ENCODE measurements around the gene MOBP. TPM values are rescaled to one million over a fixed set of nuclear protein-coding genes. Genes with fewer than 3 reads are reported as not detected.

Gene MOBP
- total and polyA plus RNA-seq, 2 of the 8 experiments (the other 6 are each of a cell fraction or from before 2014, with no cell fraction given), result 0.06 to 0.50 TPM

GRCh38 chr3:39533226-39533625 lies 65.7 kb downstream of the MOBP start:
- Histone ChIP-seq H3K9ac (replicated peaks in 1 of 4; ENCODE audit: extremely low read depth in 1 of 4, low read depth in 3 of 4, low read length in 3 of 4) (no peak overlapping the region), H2AK5ac (ENCODE audit: low read depth, low read length) (no peak overlapping the region), H3K18ac (ENCODE audit: extremely low read depth, low read length) (no peak overlapping the region), H3K27ac (ENCODE audit: low read depth, low read length) (no peak overlapping the region), H2BK20ac (ENCODE audit: low read length) (no peak overlapping the region), H2BK12ac (ENCODE audit: low read depth, low read length) (no peak overlapping the region), H2BK120ac (replicated peaks; ENCODE audit: low read depth, low read length) (no peak overlapping the region), H3K14ac (ENCODE audit: insufficient read length) (no peak overlapping the region), H3K56ac (replicated peaks; ENCODE audit: insufficient read length, low read depth, low read length) (no peak overlapping the region), H3K79me1 (ENCODE audit: low read depth, low read length) (no peaks in the 10 kb centered on the region), H3K4me1 (replicated peaks in 1 of 4; ENCODE audit: control insufficient read depth in 3 of 4, insufficient read depth in 4 of 4, low read length in 3 of 4) (peaks cover 0 to 4% (median 2%) of the 10 kb centered on the region in 4 experiments; a peak in 2 of 7 replicates), H3K4ac (replicated peaks; ENCODE audit: insufficient read length, low read depth, low read length) (no peak overlapping the region), H3K9me3 (ENCODE audit: insufficient read depth in 2 of 2, low read depth in 1 of 2, low read length in 1 of 2) (no peaks in the 10 kb centered on the region), H4K5ac (ENCODE audit: insufficient read length, low read depth, low read length) (no peak overlapping the region), H3K23me2 (ENCODE audit: low read depth, low read length) (no peaks in the 10 kb centered on the region), H2BK15ac (ENCODE audit: low read length) (no peak overlapping the region), H3K4me3 (ENCODE audit: extremely low read depth in 1 of 4, insufficient read depth in 2 of 4, low read depth in 3 of 4, low read length in 4 of 4) (no peak overlapping the region), H3K36me3 (ENCODE audit: control insufficient read depth in 2 of 4, insufficient read depth in 4 of 4, low read length in 3 of 4) (no peaks in the 10 kb centered on the region), H4K20me1 (replicated peaks in 1 of 2; ENCODE audit: control insufficient read depth in 1 of 2, insufficient read depth in 2 of 2, low read length in 2 of 2) (no peaks in the 10 kb centered on the region), H2BK5ac (ENCODE audit: low read depth, low read length) (no peak overlapping the region), H4K8ac (ENCODE audit: extremely low read depth, insufficient read depth, low read length) (no peak overlapping the region), H4K91ac (replicated peaks; ENCODE audit: insufficient read length, low read length) (no peak overlapping the region), H3K4me2 (ENCODE audit: insufficient read depth in 1 of 2, low read depth in 2 of 2, low read length in 2 of 2) (no peak overlapping the region), H3K23ac (ENCODE audit: insufficient read length) (no peak overlapping the region), H2AFZ (ENCODE audit: low read length) (no peak overlapping the region), H3K27me3 (replicated peaks in 1 of 4; ENCODE audit: control insufficient read depth in 3 of 4, extremely low read depth in 1 of 4, insufficient read depth in 3 of 4, low read length in 3 of 4) (no peaks in the 10 kb centered on the region), H3K79me2 (ENCODE audit: control insufficient read depth in 1 of 2, insufficient read depth in 2 of 2, low read length in 2 of 2) (no peaks in the 10 kb centered on the region)
- TF ChIP-seq E2F6 (IDR thresholded peaks at IDR 0.05) (no peak), RAD21 (IDR thresholded peaks at IDR 0.05 in 1 of 2, conservative IDR thresholded peaks at IDR 0.05 in 1 of 2; ENCODE audit: low read depth in 2 of 2, low read length in 2 of 2) (no peak), BRCA1 (IDR thresholded peaks at IDR 0.05; ENCODE audit: low read depth, low read length) (no peak)
- WGBS, 2 experiments (ENCODE audit: extremely low coverage in 1 of 2, insufficient coverage in 1 of 2, insufficient read length in 1 of 2, insufficient replicate concordance in 2 of 2, low coverage in 1 of 2, low lambda C conversion rate in 2 of 2, missing lambda C conversion rate in 1 of 2), result 45% methylated on average over 2 of the region's 2 CpGs; no CpG with 5 or more reads in 1 of the 2 experiments
- FAIRE-seq (no peak), DNase-seq (ENCODE audit: low read depth in 1 of 2, low spot score in 2 of 2) (no peak)
- ChIA-PET POLR2A (ENCODE audit: partially characterized antibody) (no interaction called here), CTCF (ENCODE audit: partially characterized antibody) (interaction anchor here (0.8 to 2.5 kb wide), 2 partner anchors 9 to 136 kb away, joined by 3 to 5 read pairs; no protein-coding TSS in a partner anchor)

Measured in H1 (cell line).